ENCODE results near the gene COL18A1. TPM values are rescaled to one million over a fixed set of nuclear protein-coding genes. Genes with fewer than 3 reads are reported as not detected.
A peak's percentile ranks its signal among the peaks of the same experiment; 100 is the strongest.

COL18A1 gene
- total and polyA plus RNA-seq, 9 of the 15 experiments (the other 6 are each of a cell fraction or from before 2014, with no cell fraction given) = 0.14 to 16.4 (median 2.0) TPM

DNA sequence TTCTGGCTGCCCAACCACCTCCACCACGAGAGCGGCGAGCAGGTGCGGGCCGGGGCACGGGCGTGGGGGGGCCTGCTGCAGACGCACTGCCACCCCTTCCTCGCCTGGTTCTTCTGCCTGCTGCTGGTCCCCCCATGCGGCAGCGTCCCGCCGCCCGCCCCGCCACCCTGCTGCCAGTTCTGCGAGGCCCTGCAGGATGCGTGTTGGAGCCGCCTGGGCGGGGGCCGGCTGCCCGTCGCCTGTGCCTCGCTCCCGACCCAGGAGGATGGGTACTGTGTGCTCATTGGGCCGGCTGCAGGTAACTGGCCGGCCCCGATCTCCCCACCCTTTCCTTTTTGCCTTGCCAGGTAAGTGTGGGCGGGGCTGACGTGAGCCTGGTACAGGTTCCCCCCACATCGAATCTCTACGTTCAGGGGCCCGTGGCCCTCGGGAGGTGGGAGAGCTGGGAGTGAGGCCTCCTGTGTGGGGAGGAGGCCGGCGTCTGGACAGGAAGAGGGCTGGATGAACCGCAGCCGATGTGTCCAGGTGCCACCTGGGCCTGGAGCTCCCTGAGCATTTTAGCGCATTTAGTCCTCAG lies 51.7 kb downstream of the COL18A1 start (continued):
- TF ChIP-seq, protein P1, sequence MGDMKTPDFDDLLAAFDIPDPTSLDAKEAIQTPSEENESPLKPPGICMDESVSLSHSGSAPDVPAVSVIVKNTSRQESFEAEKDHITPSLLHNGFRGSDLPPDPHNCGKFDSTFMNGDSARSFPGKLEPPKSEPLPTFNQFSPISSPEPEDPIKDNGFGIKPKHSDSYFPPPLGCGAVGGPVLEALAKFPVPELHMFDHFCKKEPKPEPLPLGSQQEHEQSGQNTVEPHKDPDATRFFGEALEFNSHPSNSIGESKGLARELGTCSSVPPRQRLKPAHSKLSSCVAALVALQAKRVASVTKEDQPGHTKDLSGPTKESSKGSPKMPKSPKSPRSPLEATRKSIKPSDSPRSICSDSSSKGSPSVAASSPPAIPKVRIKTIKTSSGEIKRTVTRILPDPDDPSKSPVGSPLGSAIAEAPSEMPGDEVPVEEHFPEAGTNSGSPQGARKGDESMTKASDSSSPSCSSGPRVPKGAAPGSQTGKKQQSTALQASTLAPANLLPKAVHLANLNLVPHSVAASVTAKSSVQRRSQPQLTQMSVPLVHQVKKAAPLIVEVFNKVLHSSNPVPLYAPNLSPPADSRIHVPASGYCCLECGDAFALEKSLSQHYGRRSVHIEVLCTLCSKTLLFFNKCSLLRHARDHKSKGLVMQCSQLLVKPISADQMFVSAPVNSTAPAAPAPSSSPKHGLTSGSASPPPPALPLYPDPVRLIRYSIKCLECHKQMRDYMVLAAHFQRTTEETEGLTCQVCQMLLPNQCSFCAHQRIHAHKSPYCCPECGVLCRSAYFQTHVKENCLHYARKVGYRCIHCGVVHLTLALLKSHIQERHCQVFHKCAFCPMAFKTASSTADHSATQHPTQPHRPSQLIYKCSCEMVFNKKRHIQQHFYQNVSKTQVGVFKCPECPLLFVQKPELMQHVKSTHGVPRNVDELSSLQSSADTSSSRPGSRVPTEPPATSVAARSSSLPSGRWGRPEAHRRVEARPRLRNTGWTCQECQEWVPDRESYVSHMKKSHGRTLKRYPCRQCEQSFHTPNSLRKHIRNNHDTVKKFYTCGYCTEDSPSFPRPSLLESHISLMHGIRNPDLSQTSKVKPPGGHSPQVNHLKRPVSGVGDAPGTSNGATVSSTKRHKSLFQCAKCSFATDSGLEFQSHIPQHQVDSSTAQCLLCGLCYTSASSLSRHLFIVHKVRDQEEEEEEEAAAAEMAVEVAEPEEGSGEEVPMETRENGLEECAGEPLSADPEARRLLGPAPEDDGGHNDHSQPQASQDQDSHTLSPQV (IDR thresholded peaks at IDR 0.05) = no peak

DNA sequence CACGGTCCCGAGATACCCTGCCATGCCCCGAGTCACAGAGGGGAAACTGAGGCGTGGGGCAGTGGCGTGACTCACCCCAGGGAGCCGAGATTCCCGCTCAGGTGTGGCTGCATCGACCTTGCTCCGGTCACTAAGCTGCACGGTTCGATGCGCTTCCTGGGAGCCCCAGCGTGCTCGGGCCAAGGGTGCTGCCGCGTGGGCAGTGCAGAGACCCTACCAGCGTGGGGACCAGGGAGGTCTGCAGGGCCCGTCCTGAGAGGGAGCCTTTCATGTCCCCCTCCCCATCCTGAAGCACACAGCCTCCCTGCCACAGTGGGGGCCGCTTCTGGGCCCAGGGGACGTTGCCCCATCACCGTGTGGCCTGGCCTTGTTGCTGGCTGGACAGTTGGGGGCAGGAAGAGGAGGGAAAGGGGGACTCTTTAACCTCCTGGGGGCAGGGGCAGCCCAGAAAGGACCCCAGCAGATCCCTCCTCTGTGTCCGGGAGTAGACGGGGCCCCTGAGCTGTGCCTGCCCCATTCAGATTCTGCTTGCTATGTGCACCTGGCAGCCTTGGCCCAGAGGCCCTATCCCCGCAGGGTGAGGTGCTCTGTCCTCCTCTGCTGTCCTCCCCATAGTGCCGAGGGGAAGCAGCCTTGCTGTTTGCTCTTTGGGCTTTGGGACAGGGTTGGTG lies 52.3 kb downstream of the COL18A1 start:
- ATAC-seq = no peak

More for the DNA sequence above, 52.3 kb downstream of the COL18A1 start:
- H3K27me3 ChIP-seq (ENCODE audit: control insufficient read depth in 2 of 2, insufficient read depth in 2 of 2, low read length in 2 of 2) = no peaks in the 10 kb centered on the region
- H3K9me1 ChIP-seq (ENCODE audit: control insufficient read depth, insufficient read depth, low read length) = no peaks in the 10 kb centered on the region
- POLR2A ChIA-PET = interaction anchor here (0.5 kb wide), 1 partner anchor 168 kb away, joined by 3 read pairs; no protein-coding TSS in a partner anchor
- TF ChIP-seq PHF20 (IDR thresholded peaks at IDR 0.05; ENCODE audit: partially characterized antibody) (no peak), ILK (tag; IDR thresholded peaks at IDR 0.05; ENCODE audit: borderline replicate concordance, low read depth) (no peak), ZNF589 (CRISPR knock-in tag; IDR thresholded peaks at IDR 0.05; ENCODE audit: low read depth) (no peak), ZNF644 (tag; IDR thresholded peaks at IDR 0.05; ENCODE audit: low read depth) (no peak), GABPA (tag; conservative IDR thresholded peaks at IDR 0.05; ENCODE audit: low read depth) (no peak), ZC3H8 (IDR thresholded peaks at IDR 0.05) (no peak), ZNF311 (CRISPR knock-in tag; IDR thresholded peaks at IDR 0.05) (no peak), POLR2G (IDR thresholded peaks at IDR 0.05; ENCODE audit: low read depth, low read length) (0 out of 2 replicates have a peak, but pooled peaks have one; percentile 3), ZNF263 (CRISPR knock-in tag; IDR thresholded peaks at IDR 0.05; ENCODE audit: borderline replicate concordance) (peak; percentile 67), ZNF445 (CRISPR knock-in tag; IDR thresholded peaks at IDR 0.05; ENCODE audit: low read depth) (no peak)
- H3K4me3 ChIP-seq = no peak overlapping the region
- H3K9ac ChIP-seq (ENCODE audit: insufficient read depth in 1 of 2, low read depth in 2 of 2, low read length in 2 of 2) = 0 out of 4 replicates have a peak overlapping the region, but pooled peaks of 1 of the 2 experiments have one; percentile 8
- H3K79me2 ChIP-seq (ENCODE audit: control insufficient read depth, insufficient read depth, low read length) = no peaks in the 10 kb centered on the region
- BruUV-seq (replicated peaks) = no TSS peak
- H3K4me1 ChIP-seq (replicated peaks in 1 of 2; ENCODE audit: control insufficient read depth in 2 of 2, insufficient read depth in 2 of 2, low read length in 2 of 2) = peaks cover 0 to 62% of the 10 kb centered on the region in 2 experiments; a peak in 3 of 5 replicates
- peaks cover 34% of the 10 kb centered on the region for H4K20me1 ChIP-seq (replicated peaks; ENCODE audit: control insufficient read depth, insufficient read depth, low read length)
- H2AFZ ChIP-seq (ENCODE audit: low read depth, low read length) = no peak overlapping the region
- DNase-seq (ENCODE audit: extremely low read depth in 1 of 4, low spot score in 3 of 4) = no peak
- FAIRE-seq = no peak
- H3K36me3 ChIP-seq (ENCODE audit: control insufficient read depth, insufficient read depth, low read length) = no peaks in the 10 kb centered on the region
- H3K4me2 ChIP-seq (ENCODE audit: insufficient read depth, low read length) = no peak overlapping the region
- in situ Hi-C loops (cut with MboI) (no loop called here), intact Hi-C loops (cut with micrococcal nuclease) (no loop called here)
- CTCF ChIA-PET (ENCODE audit: low intra/inter-chr PET ratio) = no interaction called here
- no peak overlapping the region for H3K27ac ChIP-seq (ENCODE audit: extremely low read depth, low read depth, low read length)
- H3K9me3 ChIP-seq (replicated peaks; ENCODE audit: control insufficient read depth, insufficient read depth, low read depth, low read length) = peaks cover 10% of the 10 kb centered on the region
- WGBS (ENCODE audit: insufficient coverage, low coverage, missing lambda C conversion rate) = 44% methylated on average over 23 of the region's 25 CpGs
